Natural killer cell (primary cell): ENCODE measurements around the gene FZD2. TPM values are rescaled to one million over a fixed set of nuclear protein-coding genes. Genes with fewer than 3 reads are reported as not detected.

Experiments used
- ATAC-seq, 3 donors: fragments of 150-1000 bp in 2 of 3; fragments of 200-7000 bp in 1 of 3; cut with Tn5 transposase; 1 replicate in 1 of 3; 2 replicates in 2 of 3; pipeline ENCODE4 v1.10.0; 2021; ENCODE audit warnings: mild to moderate bottlenecking in 2 of 3, moderate library complexity in 2 of 3
- DNase-seq, 2 donors: peaks; one replicate each; pipeline versions ENCODE4 v3.0.0 to v3.0.0-alpha.2; 2013 to 2021; ENCODE audit warnings: mixed read lengths in 1 of 2
- H3K27ac ChIP-seq: one replicate; pipeline ENCODE4 v1.5.1; 2013; ENCODE audit warnings: mild to moderate bottlenecking, low read length
- H3K27me3 ChIP-seq: one replicate; pipeline ENCODE4 v1.6.1; 2013; ENCODE audit warnings: low read length; ENCODE audit not compliant: control insufficient read depth, insufficient read depth
- H3K36me3 ChIP-seq: one replicate; pipeline ENCODE4 v1.6.1; 2013; ENCODE audit warnings: low read length; ENCODE audit not compliant: control insufficient read depth, insufficient read depth
- H3K4me1 ChIP-seq: one replicate; pipeline ENCODE4 v1.6.1; 2013; ENCODE audit warnings: low read length; ENCODE audit not compliant: control insufficient read depth, insufficient read depth
- H3K4me3 ChIP-seq: one replicate; pipeline ENCODE4 v1.5.1; 2013; ENCODE audit warnings: low read length
- H3K9me3 ChIP-seq: one replicate; pipeline ENCODE4 v1.6.1; 2013; ENCODE audit warnings: low read length; ENCODE audit not compliant: control insufficient read depth, insufficient read depth
- H3K27ac Mint-ChIP-seq, 2 donors: one replicate each; pipeline ENCODE4 v1.8.0; 2022; ENCODE audit warnings: mild to moderate bottlenecking in 2 of 2, mixed read lengths in 2 of 2, moderate library complexity in 1 of 2
- H3K27me3 Mint-ChIP-seq, 2 donors: one replicate each; pipeline ENCODE4 v1.8.0; 2022; ENCODE audit warnings: low read depth in 2 of 2, mixed read lengths in 2 of 2
- H3K36me3 Mint-ChIP-seq: one replicate; pipeline ENCODE4 v1.8.0; 2022; ENCODE audit warnings: mixed read lengths
- H3K4me1 Mint-ChIP-seq, 2 donors: one replicate each; pipeline ENCODE4 v1.8.0; 2022; ENCODE audit warnings: mixed read lengths in 2 of 2
- H3K4me3 Mint-ChIP-seq: one replicate; pipeline ENCODE4 v1.8.0; 2022; ENCODE audit warnings: mild to moderate bottlenecking, moderate library complexity, mixed read lengths
- H3K9me3 Mint-ChIP-seq, 2 donors: one replicate each; pipeline ENCODE4 v1.8.0; 2022; ENCODE audit warnings: mixed read lengths in 2 of 2
- CTCF ChIP-seq: fragments of 200-600 bp; IDR thresholded peaks from one replicate; pipeline ENCODE4 v1.8.0; 2022; ENCODE audit warnings: antibody characterized with exemption
- WGBS: methylation state at CpG from one replicate; pipeline ENCODE4 v1.1.7; 2013; ENCODE audit warnings: missing lambda C conversion rate; ENCODE audit not compliant: insufficient coverage; 5-methylcytosine and 5-hydroxymethylcytosine counted together
- intact Hi-C: fragments of 100-400 bp; cut with micrococcal nuclease; formaldehyde crosslinking; loops from one replicate; pipeline ENCODE4 v1.14.2; 2022
- total RNA-seq, 4 donors: library from RNA; stranded (reverse); fragments of 120-200 nt in 1 of 4; gene quantifications; one replicate each; pipeline versions ENCODE4 v1.2.3 to v1.2.4, GENCODE V29; 2013 to 2022

FZD2 gene
- total RNA-seq, 3 donors from 2014 or later (not counting 1 experiment from before 2014, with no cell fraction given): 0.27 to 0.55 (median 0.33) TPM

GRCh38 chr17:44559634-44560554 is 2.6 kb downstream of the FZD2 start:
- intact Hi-C loops: no loop called here
- DNase-seq (no peak), ATAC-seq (no peak)
- H3K27me3 ChIP-seq: peaks cover 4% of the 10 kb centered on the region
- Mint-ChIP-seq H3K9me3 (no peaks in the 10 kb centered on the region), H3K27me3 (peaks cover 39 to 44% of the 10 kb centered on the region in 2 donors), H3K4me3 (peak overlapping the region; percentile 68), H3K36me3 (no peaks in the 10 kb centered on the region), H3K27ac (no peak overlapping the region), H3K4me1 (peaks cover 19 to 39% of the 10 kb centered on the region in 2 donors)
- no peak for TF ChIP-seq CTCF
- no peak overlapping the region for H3K27ac ChIP-seq
- H3K36me3 ChIP-seq: no peaks in the 10 kb centered on the region
- no peaks in the 10 kb centered on the region for H3K9me3 ChIP-seq
- no peak overlapping the region for H3K4me3 ChIP-seq
- WGBS: 49% methylated on average over 15 of the region's 16 CpGs
- H3K4me1 ChIP-seq: peaks cover 28% of the 10 kb centered on the region

- H3K27me3 Mint-ChIP-seq: peaks cover 44 to 45% of the 10 kb centered on the region in 2 donors
- peaks cover 2% of the 10 kb centered on the region for H3K27me3 ChIP-seq
Observed at GRCh38 chr17:44561237-44561623, 3.9 kb downstream of the FZD2 start.

GRCh38 chr17:44564429-44564828 is 7.1 kb downstream of the FZD2 start:
- Mint-ChIP-seq H3K4me3 (no peak overlapping the region), H3K9me3 (peaks cover 0 to 5% of the 10 kb centered on the region in 2 donors), H3K27ac (no peak overlapping the region), H3K27me3 (peaks cover 30 to 31% of the 10 kb centered on the region in 2 donors), H3K36me3 (no peaks in the 10 kb centered on the region), H3K4me1 (peaks cover 0 to 8% of the 10 kb centered on the region in 2 donors)
- ATAC-seq (no peak), DNase-seq (no peak)
- Histone ChIP-seq H3K9me3 (peaks cover 8% of the 10 kb centered on the region), H3K4me1 (no peaks in the 10 kb centered on the region), H3K4me3 (no peak overlapping the region), H3K27me3 (peaks cover 3% of the 10 kb centered on the region), H3K27ac (no peak overlapping the region), H3K36me3 (no peaks in the 10 kb centered on the region)
- no peak for TF ChIP-seq CTCF
- intact Hi-C loops: no loop called here
- 80% methylated on average over 6 of the region's 7 CpGs for WGBS

More at GRCh38 chr17:44561237-44561623, 3.9 kb downstream of the FZD2 start:
- Histone ChIP-seq H3K36me3 (no peaks in the 10 kb centered on the region), H3K4me1 (peaks cover 23% of the 10 kb centered on the region), H3K4me3 (no peak overlapping the region), H3K27ac (no peak overlapping the region), H3K9me3 (peaks cover 8% of the 10 kb centered on the region)
- ATAC-seq (no peak), DNase-seq (no peak)
- no peak overlapping the region for H3K4me3 Mint-ChIP-seq
- no peaks in the 10 kb centered on the region for H3K36me3 Mint-ChIP-seq
- WGBS: 53% methylated on average over 3 of the region's 3 CpGs
- peaks cover 19 to 33% of the 10 kb centered on the region in 2 donors for H3K4me1 Mint-ChIP-seq
- H3K27ac Mint-ChIP-seq: no peak overlapping the region
- TF ChIP-seq CTCF: no peak
- intact Hi-C loops: no loop called here
- peaks cover 0 to 5% of the 10 kb centered on the region in 2 donors for H3K9me3 Mint-ChIP-seq
